ENCODE data around the gene CHD3.
A peak's percentile ranks its signal among the peaks of the same experiment; 100 is the strongest.
"Not testable (repeated sequence)": the region's sequence is repeated elsewhere in the genome, so short reads cannot be mapped to it uniquely, and the experiment has no call there.

The CHD3 gene

DNA sequence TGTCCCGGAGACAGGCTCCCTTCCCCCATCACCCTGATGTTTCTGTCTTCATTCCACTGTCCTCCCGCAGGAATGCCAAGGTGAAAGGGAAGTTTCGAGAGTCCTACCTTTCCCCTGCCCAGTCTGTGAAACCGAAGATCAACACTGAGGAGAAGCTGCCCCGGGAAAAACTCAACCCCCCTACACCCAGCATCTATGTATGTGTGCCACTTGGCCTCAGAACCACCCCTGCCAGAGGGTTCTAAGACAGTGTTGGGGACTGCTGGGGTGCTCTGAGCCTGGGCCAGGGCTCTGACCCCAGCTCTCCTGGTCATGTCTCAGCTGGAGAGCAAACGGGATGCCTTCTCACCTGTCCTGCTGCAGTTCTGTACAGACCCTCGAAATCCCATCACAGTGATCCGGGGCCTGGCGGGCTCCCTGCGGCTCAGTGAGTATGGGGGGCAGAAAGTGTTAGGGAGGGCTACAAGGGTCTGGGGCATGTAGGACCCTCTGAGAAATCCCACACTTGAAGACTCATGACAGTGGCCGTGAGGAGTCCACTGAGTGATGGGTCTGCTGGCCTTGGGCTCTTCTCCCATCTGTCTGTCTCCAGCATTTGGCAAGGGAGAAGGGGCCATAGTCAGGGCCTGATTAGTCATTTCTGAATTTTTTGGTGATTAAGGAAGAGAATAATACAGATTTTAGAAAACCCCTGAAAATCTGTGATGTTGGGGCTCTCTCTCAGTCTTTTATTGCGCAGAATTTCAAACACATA, 38.7 kb upstream of the CHD3 start:
- no peak for DNase-seq (ENCODE audit: low spot score)

DNA sequence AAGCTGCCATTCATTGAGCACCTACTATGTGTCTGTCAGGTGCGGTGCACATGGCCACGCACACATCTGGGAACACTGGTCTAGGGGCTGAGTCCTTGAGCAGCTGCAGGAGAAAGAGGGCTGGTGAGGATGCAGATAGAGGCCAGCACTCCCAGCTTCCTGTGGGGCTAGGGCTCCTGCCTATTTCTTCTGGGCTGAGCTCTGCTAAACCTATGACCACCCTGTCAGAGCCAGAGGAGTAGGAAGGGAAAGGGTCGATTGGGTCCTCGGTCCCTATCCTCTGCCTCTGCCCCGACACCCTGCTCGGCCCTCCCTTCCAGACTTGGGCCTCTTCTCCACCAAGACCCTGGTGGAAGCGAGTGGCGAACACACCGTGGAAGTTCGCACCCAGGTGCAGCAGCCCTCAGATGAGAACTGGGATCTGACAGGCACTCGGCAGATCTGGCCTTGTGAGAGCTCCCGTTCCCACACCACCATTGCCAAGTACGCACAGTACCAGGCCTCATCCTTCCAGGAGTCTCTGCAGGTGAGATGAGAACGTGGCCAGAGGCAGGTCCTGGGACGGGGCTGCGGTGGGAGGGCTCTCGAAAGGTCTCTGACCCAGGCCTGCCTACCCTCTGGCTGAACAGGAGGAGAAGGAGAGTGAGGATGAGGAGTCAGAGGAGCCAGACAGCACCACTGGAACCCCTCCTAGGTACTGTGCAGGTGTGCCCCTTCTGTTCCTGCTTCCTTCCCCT, 37.7 kb upstream of the CHD3 start:
- no peak for DNase-seq (ENCODE audit: low spot score)

DNA sequence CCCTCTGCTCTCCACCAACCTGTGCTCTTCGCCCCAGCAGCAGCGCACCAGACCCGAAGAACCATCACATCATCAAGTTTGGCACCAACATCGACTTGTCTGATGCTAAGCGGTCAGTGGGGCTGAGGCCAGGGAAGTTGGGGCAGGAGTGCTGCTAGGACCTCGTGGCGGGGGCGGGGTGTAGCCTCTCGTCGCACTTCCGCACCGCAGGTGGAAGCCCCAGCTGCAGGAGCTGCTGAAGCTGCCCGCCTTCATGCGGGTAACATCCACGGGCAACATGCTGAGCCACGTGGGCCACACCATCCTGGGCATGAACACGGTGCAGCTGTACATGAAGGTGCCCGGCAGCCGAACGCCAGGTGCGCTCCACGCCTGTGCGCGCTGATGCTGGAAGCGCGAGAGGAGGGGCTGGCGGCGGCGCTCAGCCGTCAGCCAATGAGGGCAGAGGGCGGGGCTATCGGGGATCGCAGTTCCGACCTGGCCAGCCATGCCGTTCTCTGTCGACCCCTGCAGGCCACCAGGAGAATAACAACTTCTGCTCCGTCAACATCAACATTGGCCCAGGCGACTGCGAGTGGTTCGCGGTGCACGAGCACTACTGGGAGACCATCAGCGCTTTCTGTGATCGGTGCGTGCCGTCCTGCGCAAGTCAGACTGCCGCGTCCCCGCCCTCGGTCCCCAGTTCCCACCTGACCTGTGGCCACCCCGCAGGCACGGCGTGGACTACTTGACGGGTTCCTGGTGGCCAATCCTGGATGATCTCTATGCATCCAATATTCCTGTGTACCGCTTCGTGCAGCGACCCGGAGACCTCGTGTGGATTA, 36.9 kb upstream of the CHD3 start:
- peak; percentile 91 for DNase-seq (ENCODE audit: low spot score)

DNA sequence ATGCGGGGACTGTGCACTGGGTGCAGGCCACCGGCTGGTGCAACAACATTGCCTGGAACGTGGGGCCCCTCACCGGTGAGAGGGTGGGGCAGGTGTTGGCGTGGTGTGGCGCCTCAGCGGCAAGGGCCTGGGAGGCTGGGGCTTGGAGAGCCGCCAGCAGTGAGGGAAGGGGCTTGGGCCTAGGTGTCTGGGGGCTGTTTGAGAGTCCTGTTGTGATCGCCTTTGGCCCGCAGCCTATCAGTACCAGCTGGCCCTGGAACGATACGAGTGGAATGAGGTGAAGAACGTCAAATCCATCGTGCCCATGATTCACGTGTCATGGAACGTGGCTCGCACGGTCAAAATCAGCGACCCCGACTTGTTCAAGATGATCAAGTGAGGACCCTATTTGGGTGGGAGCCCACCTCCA, 36.3 kb upstream of the CHD3 start:
- DNase-seq (ENCODE audit: low spot score): no peak

GRCh38 chr17:7852919-7853690, 35.5 kb upstream of the CHD3 start:
- DNase-seq (ENCODE audit: low spot score): no peak

GRCh38 chr17:7853691-7854038, 34.9 kb upstream of the CHD3 start:
- DNase-seq (ENCODE audit: low spot score): no peak

DNA sequence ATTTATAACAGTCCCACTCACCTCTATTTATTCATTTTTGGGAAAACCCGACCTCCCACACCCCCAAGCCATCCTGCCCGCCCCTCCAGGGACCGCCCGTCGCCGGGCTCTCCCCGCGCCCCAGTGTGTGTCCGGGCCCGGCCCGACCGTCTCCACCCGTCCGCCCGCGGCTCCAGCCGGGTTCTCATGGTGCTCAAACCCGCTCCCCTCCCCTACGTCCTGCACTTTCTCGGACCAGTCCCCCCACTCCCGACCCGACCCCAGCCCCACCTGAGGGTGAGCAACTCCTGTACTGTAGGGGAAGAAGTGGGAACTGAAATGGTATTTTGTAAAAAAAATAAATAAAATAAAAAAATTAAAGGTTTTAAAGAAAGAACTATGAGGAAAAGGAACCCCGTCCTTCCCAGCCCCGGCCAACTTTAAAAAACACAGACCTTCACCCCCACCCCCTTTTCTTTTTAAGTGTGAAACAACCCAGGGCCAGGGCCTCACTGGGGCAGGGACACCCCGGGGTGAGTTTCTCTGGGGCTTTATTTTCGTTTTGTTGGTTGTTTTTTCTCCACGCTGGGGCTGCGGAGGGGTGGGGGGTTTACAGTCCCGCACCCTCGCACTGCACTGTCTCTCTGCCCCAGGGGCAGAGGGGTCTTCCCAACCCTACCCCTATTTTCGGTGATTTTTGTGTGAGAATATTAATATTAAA, 34.4 kb upstream of the CHD3 start:
- no peak for DNase-seq (ENCODE audit: low spot score)

- DNase-seq (ENCODE audit: low spot score): no peak
Measured at GRCh38 chr17:7854851-7855659, 33.5 kb upstream of the CHD3 start, which contains the start of gene TMEM88. Gene TMEM88 (plus strand): TSS chr17:7855066. CDS start chr17:7855075, 9 bp downstream.

DNA sequence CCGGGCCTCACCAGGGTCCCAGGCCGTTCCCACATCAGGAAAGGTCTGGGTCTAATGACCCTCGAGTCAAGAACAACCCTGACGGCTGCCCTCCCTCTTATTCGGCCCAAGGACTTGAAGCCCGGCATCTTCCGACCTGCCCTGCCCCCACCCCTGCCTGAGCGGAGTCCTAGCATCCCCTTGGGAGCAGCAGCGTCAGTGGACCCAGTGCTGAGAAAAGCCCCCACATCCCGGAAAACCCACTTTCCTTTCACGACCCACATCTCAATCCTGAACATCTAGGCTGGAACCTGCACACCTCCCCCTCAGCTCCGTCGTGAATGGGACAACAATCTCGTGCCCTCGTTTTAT, 33.0 kb upstream of the CHD3 start:
- DNase-seq (ENCODE audit: low spot score): no peak

DNA sequence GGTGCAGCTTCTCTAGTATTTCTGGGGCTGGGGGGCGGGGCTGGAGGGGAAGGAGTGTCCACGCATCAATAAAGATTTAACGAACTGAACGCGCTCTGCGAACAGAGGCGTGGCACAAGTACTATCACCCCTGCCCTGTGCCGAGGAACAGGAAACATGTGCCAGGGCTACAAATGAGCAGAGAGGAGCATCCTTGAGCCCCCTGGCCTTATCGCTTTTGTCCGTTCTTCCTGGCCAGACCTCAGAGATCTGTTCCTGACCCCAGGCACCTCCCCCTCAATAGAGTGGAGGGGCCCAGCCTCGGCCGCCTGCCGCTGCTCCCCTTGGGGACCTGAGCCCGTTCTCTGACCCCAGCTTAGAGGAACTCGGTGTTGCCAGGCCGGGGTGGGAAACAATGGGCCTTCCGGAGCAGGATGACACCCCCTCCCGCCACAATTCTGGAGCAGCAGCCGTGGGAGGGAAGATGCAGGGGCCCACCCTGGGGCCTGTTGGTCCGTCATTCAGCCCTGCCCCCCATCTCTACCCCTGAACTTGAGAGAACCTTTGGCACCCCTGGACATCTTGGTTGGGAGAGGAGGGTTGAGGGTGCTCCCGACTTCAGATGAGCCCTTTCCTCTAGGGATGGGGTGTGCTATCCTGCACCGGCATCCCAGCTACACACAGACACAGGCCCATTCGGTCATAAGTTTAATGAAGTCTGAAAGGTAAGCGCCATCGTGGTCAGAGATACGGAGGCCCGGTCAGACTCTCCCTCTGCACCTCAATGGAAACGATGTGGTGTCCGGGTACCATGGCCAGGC, 32.4 kb upstream of the CHD3 start:
- DNase-seq (ENCODE audit: low spot score): no peak

GRCh38 chr17:7856811-7857712, 31.5 kb upstream of the CHD3 start, which contains the start of gene NAA38:
Gene NAA38 (minus strand): TSS chr17:7857559. CDS start chr17:7857463, 96 bp downstream.
- peak; percentile 97 for DNase-seq (ENCODE audit: low spot score)

GRCh38 chr17:7857713-7858521, 30.7 kb upstream of the CHD3 start, which contains the start of gene CYB5D1:
Gene CYB5D1 (plus strand): TSS chr17:7858003. CDS start chr17:7858135, 132 bp downstream.
- peak; percentile 95 for DNase-seq (ENCODE audit: low spot score)

DNA sequence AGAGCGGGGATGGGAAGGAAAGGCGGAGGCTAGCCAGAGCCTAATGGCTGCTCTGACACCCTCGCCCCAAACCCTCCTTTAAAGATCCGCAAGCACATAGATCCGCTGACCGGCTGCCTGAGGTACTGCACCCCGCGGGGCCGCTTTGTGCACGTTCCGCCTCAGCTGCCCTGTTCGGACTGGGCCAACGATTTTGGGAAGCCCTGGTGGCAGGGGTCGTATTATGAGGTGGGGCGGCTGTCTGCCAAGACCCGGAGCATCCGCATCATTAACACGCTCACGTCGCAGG, 30.1 kb upstream of the CHD3 start:
- peak; percentile 37 for DNase-seq (ENCODE audit: low spot score)

- DNase-seq (ENCODE audit: low spot score): no peak
Measured at GRCh38 chr17:7859028-7859427, 29.6 kb upstream of the CHD3 start.

DNA sequence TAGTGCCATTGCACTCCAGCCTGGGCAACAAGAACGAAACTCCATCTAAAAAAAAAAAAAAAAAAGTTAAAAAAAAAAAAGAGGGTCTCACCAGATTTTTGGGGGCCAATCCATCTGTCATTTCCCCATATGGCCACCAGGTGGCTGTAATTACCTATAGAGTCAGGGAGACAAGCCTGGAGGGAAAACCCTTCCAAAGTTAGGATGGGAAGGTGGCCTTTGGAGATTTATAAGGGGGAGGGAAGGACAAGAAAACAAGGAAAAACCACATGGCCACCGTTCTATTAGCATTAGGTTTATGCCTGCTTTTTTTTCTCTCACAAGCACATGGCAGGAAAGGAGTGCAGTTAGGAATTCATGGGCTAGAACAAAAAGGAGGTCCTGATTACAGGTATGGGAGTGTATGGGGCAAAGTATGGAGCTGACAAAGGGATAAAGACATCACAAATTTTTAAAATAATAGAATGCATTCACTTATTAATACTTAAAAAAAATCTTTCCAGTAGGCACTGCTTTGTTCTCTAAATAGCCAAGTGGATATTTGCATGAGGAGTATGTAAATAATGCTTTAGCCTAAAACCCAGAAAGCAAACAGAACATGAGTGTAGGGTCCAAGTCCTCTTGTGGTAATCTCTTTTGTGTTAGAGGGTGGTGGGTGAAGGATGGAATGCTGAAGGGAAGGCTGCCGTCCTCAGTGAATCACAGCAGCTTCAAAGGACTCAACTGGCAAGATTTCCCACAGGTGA, 25.7 kb upstream of the CHD3 start:
- DNase-seq (ENCODE audit: low spot score): peak; percentile 63

DNA sequence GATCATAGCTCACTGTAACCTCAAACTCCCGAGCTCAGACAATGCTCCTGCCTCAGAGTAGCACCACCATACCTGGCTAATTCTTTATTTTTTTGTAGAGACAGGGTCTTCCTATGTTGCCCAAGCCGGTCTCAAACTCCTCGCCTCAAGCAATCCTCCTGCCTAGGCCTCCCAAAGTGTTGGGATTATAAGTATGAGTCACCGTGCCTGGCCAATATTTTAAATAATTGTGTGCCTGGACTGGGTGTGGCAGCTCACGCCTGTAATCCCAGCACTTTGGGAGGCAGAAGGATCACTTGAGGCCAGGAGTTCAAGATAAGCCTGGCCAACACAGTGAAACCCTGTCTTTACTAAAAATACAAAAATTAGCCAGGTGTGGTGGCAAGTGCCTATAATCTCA, 24.2 kb upstream of the CHD3 start:
- DNase-seq (ENCODE audit: low spot score): not testable (repeated sequence)

Data from CD4-positive, alpha-beta T cell treated with Interleukin-15 for 4 hours (primary cell).